Measurements from ENCODE around the gene ZWILCH. TPM values are rescaled to one million over a fixed set of nuclear protein-coding genes. Genes with fewer than 3 reads are reported as not detected.

ZWILCH gene
- total RNA-seq, 1 donor from 2014 or later = 89.5 TPM

- no peak overlapping the region for H3K27ac ChIP-seq
- peaks cover 26% of the 10 kb centered on the region for H3K4me1 Mint-ChIP-seq
Observed at GRCh38 chr15:66505818-66506217, 692 bp downstream of the ZWILCH start.

GRCh38 chr15:66508293-66508883 is 3.3 kb downstream of the ZWILCH start:
- Histone ChIP-seq H3K9ac (peak overlapping the region; percentile 7), H3K4me3 (no peak overlapping the region), H4K20me1 (ENCODE audit: low read depth) (peaks cover 12% of the 10 kb centered on the region), H3F3A (ENCODE audit: low read depth) (peaks cover 17% of the 10 kb centered on the region), H3K27ac (no peak overlapping the region), H3K27me3 (no peaks in the 10 kb centered on the region), H3K9me3 (ENCODE audit: low read depth) (no peaks in the 10 kb centered on the region), H3K36me3 (no peaks in the 10 kb centered on the region), H3K4me1 (peaks cover 7% of the 10 kb centered on the region), H3K4me2 (no peak overlapping the region), H3K79me2 (ENCODE audit: low read depth) (peaks cover 60% of the 10 kb centered on the region), H2AFZ (replicated peaks) (no peak overlapping the region)
- Mint-ChIP-seq H3K4me3 (no peak overlapping the region), H3K9me3 (no peaks in the 10 kb centered on the region), H3K27me3 (ENCODE audit: insufficient read depth, low read depth) (peaks cover 2% of the 10 kb centered on the region), H3K36me3 (peaks cover 6% of the 10 kb centered on the region), H3K4me1 (peaks cover 19% of the 10 kb centered on the region), H3K27ac (no peak overlapping the region)
- no peak for DNase-seq (ENCODE audit: low spot score)
- no peak for TF ChIP-seq EZH2 (IDR thresholded peaks at IDR 0.05)

More at GRCh38 chr15:66505818-66506217, 692 bp downstream of the ZWILCH start:
- H4K20me1 ChIP-seq (ENCODE audit: low read depth) = peaks cover 38% of the 10 kb centered on the region
- H3K4me1 ChIP-seq = peaks cover 17% of the 10 kb centered on the region
- H3F3A ChIP-seq (ENCODE audit: low read depth) = peaks cover 43% of the 10 kb centered on the region
- peaks cover 13% of the 10 kb centered on the region for H3K36me3 ChIP-seq
- no peak for TF ChIP-seq EZH2phosphoT487 (IDR thresholded peaks at IDR 0.05)
- TF ChIP-seq CTCF (IDR thresholded peaks at IDR 0.05) = no peak
- TF ChIP-seq EZH2 (IDR thresholded peaks at IDR 0.05) = no peak
- H3K4me3 Mint-ChIP-seq = peak overlapping the region; percentile 100
- peak overlapping the region; percentile 97 for H3K4me2 ChIP-seq
- H3K79me2 ChIP-seq (ENCODE audit: low read depth) = peaks cover 85% of the 10 kb centered on the region
- H3K27ac Mint-ChIP-seq = peak overlapping the region; percentile 57
- DNase-seq (ENCODE audit: low spot score) = no peak
- no peaks in the 10 kb centered on the region for H3K9me3 ChIP-seq (ENCODE audit: low read depth)
- no peaks in the 10 kb centered on the region for H3K27me3 ChIP-seq
- H3K36me3 Mint-ChIP-seq = peaks cover 17% of the 10 kb centered on the region
- no peaks in the 10 kb centered on the region for H3K9me3 Mint-ChIP-seq
- H3K27me3 Mint-ChIP-seq (ENCODE audit: insufficient read depth, low read depth) = peaks cover 2% of the 10 kb centered on the region
- peak overlapping the region; percentile 96 for H3K9ac ChIP-seq
- H2AFZ ChIP-seq (replicated peaks) = peak overlapping the region; percentile 99
- H3K4me3 ChIP-seq = peak overlapping the region; percentile 87

GRCh38 chr15:66514586-66514985 is 9.5 kb downstream of the ZWILCH start:
- Histone ChIP-seq H4K20me1 (ENCODE audit: low read depth) (no peaks in the 10 kb centered on the region), H3K9ac (no peak overlapping the region), H3K79me2 (ENCODE audit: low read depth) (no peaks in the 10 kb centered on the region), H3K36me3 (no peaks in the 10 kb centered on the region), H3K27me3 (no peaks in the 10 kb centered on the region), H3K4me1 (no peaks in the 10 kb centered on the region), H3K9me3 (ENCODE audit: low read depth) (no peaks in the 10 kb centered on the region), H3K4me2 (no peak overlapping the region), H3K27ac (no peak overlapping the region), H3F3A (ENCODE audit: low read depth) (no peaks in the 10 kb centered on the region), H2AFZ (replicated peaks) (no peak overlapping the region), H3K4me3 (no peak overlapping the region)
- H3K9me3 Mint-ChIP-seq = no peaks in the 10 kb centered on the region
- no peak overlapping the region for H3K27ac Mint-ChIP-seq
- H3K36me3 Mint-ChIP-seq = peaks cover 9% of the 10 kb centered on the region
- no peak for DNase-seq (ENCODE audit: low spot score)
- peaks cover 2% of the 10 kb centered on the region for H3K4me1 Mint-ChIP-seq
- H3K27me3 Mint-ChIP-seq (ENCODE audit: insufficient read depth, low read depth) = no peaks in the 10 kb centered on the region
- H3K4me3 Mint-ChIP-seq = peak overlapping the region; percentile 24
- TF ChIP-seq EZH2phosphoT487 (IDR thresholded peaks at IDR 0.05) (no peak), EZH2 (IDR thresholded peaks at IDR 0.05) (no peak), CTCF (IDR thresholded peaks at IDR 0.05) (no peak)

- no peaks in the 10 kb centered on the region for H4K20me1 ChIP-seq (ENCODE audit: low read depth)
- H3K36me3 Mint-ChIP-seq = peaks cover 9% of the 10 kb centered on the region
- peaks cover 2% of the 10 kb centered on the region for H3K4me1 Mint-ChIP-seq
Observed at GRCh38 chr15:66515901-66516322, 10.8 kb downstream of the ZWILCH start.

More at GRCh38 chr15:66515901-66516322, 10.8 kb downstream of the ZWILCH start:
- Mint-ChIP-seq H3K4me3 (no peak overlapping the region), H3K27ac (no peak overlapping the region), H3K9me3 (no peaks in the 10 kb centered on the region), H3K27me3 (ENCODE audit: insufficient read depth, low read depth) (no peaks in the 10 kb centered on the region)
- Histone ChIP-seq H3K27me3 (no peaks in the 10 kb centered on the region), H3K9me3 (ENCODE audit: low read depth) (no peaks in the 10 kb centered on the region), H2AFZ (replicated peaks) (no peak overlapping the region), H3K36me3 (no peaks in the 10 kb centered on the region), H3K9ac (no peak overlapping the region), H3K27ac (no peak overlapping the region), H3K4me1 (no peaks in the 10 kb centered on the region), H3K4me3 (no peak overlapping the region), H3K79me2 (ENCODE audit: low read depth) (no peaks in the 10 kb centered on the region), H3F3A (ENCODE audit: low read depth) (no peaks in the 10 kb centered on the region), H3K4me2 (no peak overlapping the region)
- no peak for DNase-seq (ENCODE audit: low spot score)
- TF ChIP-seq CTCF (IDR thresholded peaks at IDR 0.05) (no peak), EZH2phosphoT487 (IDR thresholded peaks at IDR 0.05) (no peak), EZH2 (IDR thresholded peaks at IDR 0.05) (no peak)
